OCI-LY3 (cell line): Measurements from ENCODE around the gene PARD3B.

Experiments used
- H2AFZ ChIP-seq: fragments of 200-600, 300-600 bp; shearing (Covaris generic); 2 replicates; pipeline ENCODE4 v1.6.0; 2014; ENCODE audit warnings: antibody characterized with exemption, low read depth, low read length
- H3K27ac ChIP-seq: fragments of 200-600, 300-600 bp; sonication (generic); 2 replicates; pipeline ENCODE4 v1.5.1; 2014; ENCODE audit warnings: mild to moderate bottlenecking, low read length, moderate library complexity, mixed read lengths
- H3K27me3 ChIP-seq: fragments of 200-600, 300-600 bp; sonication (generic); 2 replicates; pipeline ENCODE4 v1.6.1; 2014; ENCODE audit warnings: low read depth, low read length, mixed read lengths
- H3K36me3 ChIP-seq: fragments of 200-600, 300-600 bp; sonication (generic); replicated peaks from 2 replicates; pipeline ENCODE3; 2014; ENCODE audit warnings: low read depth, low read length, mixed read lengths
- H3K4me1 ChIP-seq: fragments of 300-600, 200-600 bp; sonication (generic); 2 replicates; pipeline ENCODE4 v1.6.1; 2014; ENCODE audit warnings: low read length, mixed read lengths
- H3K4me2 ChIP-seq: fragments of 200-600, 300-600 bp; sonication (generic); 2 replicates; pipeline ENCODE4 v1.6.1; 2014; ENCODE audit warnings: low read length, mixed read lengths
- H3K4me3 ChIP-seq: fragments of 300-600, 200-600 bp; sonication (generic); 2 replicates; pipeline ENCODE4 v1.5.1; 2014; ENCODE audit warnings: antibody characterized with exemption, mild to moderate bottlenecking, low read length, moderate library complexity
- H3K79me2 ChIP-seq: fragments of 300-600, 200-600 bp; shearing (Covaris generic); 2 replicates; pipeline ENCODE4 v1.6.1; 2014; ENCODE audit warnings: mild to moderate bottlenecking, low read length, mixed read lengths
- H3K9ac ChIP-seq: fragments of 300-600, 200-600 bp; shearing (Covaris generic); 2 replicates; pipeline ENCODE4 v1.6.0; 2014; ENCODE audit warnings: mild to moderate bottlenecking, low read length, moderate library complexity
- H3K9me3 ChIP-seq: fragments of 200-600, 300-600 bp; shearing (Covaris generic); 2 replicates; pipeline ENCODE4 v1.6.1; 2014; ENCODE audit warnings: low read length, mixed read lengths; ENCODE audit not compliant: insufficient read depth
- H4K20me1 ChIP-seq: fragments of 200-600, 300-600 bp; sonication (generic); 2 replicates; pipeline ENCODE4 v1.6.1; 2016; ENCODE audit warnings: low read length, mixed read lengths; ENCODE audit not compliant: insufficient read depth
- CTCF ChIP-seq: fragments of 200-600, 300-600 bp; sonication (generic); IDR thresholded peaks from 2 replicates; pipeline ENCODE4 v1.5.1; 2014; ENCODE audit warnings: antibody characterized with exemption, low read length, low read depth
- EZH2phosphoT487 ChIP-seq: fragments of 200-600 bp; shearing (Covaris generic); IDR thresholded peaks from 2 replicates; pipeline ENCODE4 v1.6.1; 2018; ENCODE audit warnings: antibody characterized with exemption, mixed run types, low read depth

Gene PARD3B

GRCh38 chr2:205474741-205475415 is 929.6 kb downstream of the PARD3B start:
- Histone ChIP-seq H3K79me2 (no peaks in the 10 kb centered on the region), H3K27me3 (peaks cover 24% of the 10 kb centered on the region), H3K27ac (no peak overlapping the region), H3K4me1 (no peaks in the 10 kb centered on the region), H3K4me2 (no peak overlapping the region), H3K9me3 (no peaks in the 10 kb centered on the region), H3K9ac (no peak overlapping the region), H4K20me1 (no peaks in the 10 kb centered on the region), H3K36me3 (no peaks in the 10 kb centered on the region), H2AFZ (no peak overlapping the region), H3K4me3 (no peak overlapping the region)
- TF ChIP-seq EZH2phosphoT487 = no peak
- TF ChIP-seq CTCF = no peak

- no peaks in the 10 kb centered on the region for H3K4me1 ChIP-seq
- H3K27ac ChIP-seq = no peak overlapping the region
- no peak for TF ChIP-seq EZH2phosphoT487
- no peak for TF ChIP-seq CTCF
- no peaks in the 10 kb centered on the region for H3K36me3 ChIP-seq
- no peak overlapping the region for H2AFZ ChIP-seq
- H3K9ac ChIP-seq = no peak overlapping the region
- H4K20me1 ChIP-seq = no peaks in the 10 kb centered on the region
- H3K9me3 ChIP-seq = no peaks in the 10 kb centered on the region
- no peak overlapping the region for H3K4me3 ChIP-seq
- peaks cover 23% of the 10 kb centered on the region for H3K27me3 ChIP-seq
- no peaks in the 10 kb centered on the region for H3K79me2 ChIP-seq
- H3K4me2 ChIP-seq = no peak overlapping the region
Measured at GRCh38 chr2:205475416-205475768, 930.1 kb downstream of the PARD3B start.

- Histone ChIP-seq H2AFZ (no peak overlapping the region), H3K9me3 (no peaks in the 10 kb centered on the region), H3K4me3 (no peak overlapping the region), H3K9ac (no peak overlapping the region), H3K4me1 (no peaks in the 10 kb centered on the region), H3K36me3 (no peaks in the 10 kb centered on the region), H3K27me3 (peaks cover 16% of the 10 kb centered on the region), H3K4me2 (no peak overlapping the region), H3K27ac (no peak overlapping the region), H4K20me1 (no peaks in the 10 kb centered on the region), H3K79me2 (no peaks in the 10 kb centered on the region)
- TF ChIP-seq CTCF (no peak), EZH2phosphoT487 (no peak)
Measured at GRCh38 chr2:205477016-205477705, 931.9 kb downstream of the PARD3B start.

GRCh38 chr2:205481861-205482260 is 936.6 kb downstream of the PARD3B start:
- Histone ChIP-seq H3K79me2 (no peaks in the 10 kb centered on the region), H3K9ac (no peak overlapping the region), H2AFZ (no peak overlapping the region), H3K4me1 (no peaks in the 10 kb centered on the region), H3K36me3 (no peaks in the 10 kb centered on the region), H3K27ac (no peak overlapping the region), H3K27me3 (peaks cover 17% of the 10 kb centered on the region), H3K4me2 (no peak overlapping the region), H3K9me3 (no peaks in the 10 kb centered on the region), H3K4me3 (no peak overlapping the region), H4K20me1 (no peaks in the 10 kb centered on the region)
- TF ChIP-seq EZH2phosphoT487 = no peak
- no peak for TF ChIP-seq CTCF
